ENCODE measurements around the gene DRG1. TPM values are rescaled to one million over a fixed set of nuclear protein-coding genes. Genes with fewer than 3 reads are reported as not detected.

The DRG1 gene
- 141 and 156 TPM in 2 replicates for total RNA-seq (2012; rRNA removed)
- 52.7 and 54.8 TPM in 2 replicates for polyA plus RNA-seq (2012; rRNA removed)
- 19.3 and 25.3 TPM in 2 replicates for polyA plus RNA-seq (2012; cell fraction: cytosol; rRNA removed)
- polyA plus RNA-seq (2012; cell fraction: nucleus; rRNA removed; ENCODE audit: low replicate concordance) = 7.0 and 33.3 TPM in 2 replicates
- Bru-seq, nascent RNA = percentile 65 among the genes with signal in this experiment
- percentile 72 among the genes with signal in this experiment for BruChase-seq, experiment 1, labeled RNA remaining after a 6-hour chase
- percentile 62 among the genes with signal in this experiment for BruChase-seq, experiment 2, labeled RNA remaining after a 2-hour chase
- long read RNA-seq, transcript DRG1-201 (9 exons, 1,746 nt) = major isoform, 84 of 102 reads
- long read RNA-seq, partial matches to known transcripts = 7 of 102 reads
- long read RNA-seq, other reads (novel, unspliced or antisense) = 11 of 102 reads

DNA sequence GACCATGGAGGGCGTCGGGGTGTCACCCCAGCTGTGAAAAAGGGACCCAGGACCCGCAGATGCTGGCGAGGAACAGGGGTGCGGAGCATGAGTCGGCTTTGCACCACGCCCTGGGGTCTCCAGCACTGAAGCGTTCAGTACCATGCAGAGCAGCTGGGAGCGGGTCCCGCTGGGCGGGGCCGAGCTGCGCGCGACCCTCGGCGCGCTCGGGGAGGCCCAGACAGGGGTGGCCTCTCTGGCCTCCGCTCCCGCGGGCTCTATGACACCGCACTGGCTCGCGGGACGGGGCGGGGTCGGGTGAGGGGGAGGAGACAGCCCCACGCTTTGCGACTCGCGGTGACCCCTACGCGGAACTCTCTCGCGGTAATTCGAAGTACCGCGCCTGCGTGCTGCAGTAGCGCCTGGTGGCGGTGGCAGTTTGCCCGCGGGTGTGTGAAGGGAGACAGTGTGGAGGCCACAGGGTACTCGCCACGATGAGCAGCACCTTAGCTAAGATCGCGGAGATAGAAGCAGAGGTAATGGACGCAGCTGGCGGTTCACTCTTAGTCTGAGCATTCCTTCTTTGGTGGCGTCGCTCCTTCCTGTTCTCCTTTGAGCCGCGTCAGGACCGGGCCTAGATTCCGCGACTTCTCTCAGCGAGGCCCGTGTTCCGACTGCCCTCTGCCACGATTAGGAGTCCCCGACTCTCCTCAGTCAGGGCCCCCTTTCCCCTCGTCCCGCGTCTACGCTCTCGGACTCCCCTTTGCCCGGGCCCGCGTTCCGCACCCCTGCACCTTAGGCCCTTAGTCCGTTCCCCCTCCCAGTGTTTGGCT lies at the start of gene DRG1:
TSS of gene DRG1 (plus strand) at position 394 of the 812 bp plus-strand sequence. CDS start at position 474, 80 bp downstream.
- Histone ChIP-seq H3K4ac (ENCODE audit: low read depth, low read length) (peak within 1 kb of the TSS; percentile 91), H2BK20ac (ENCODE audit: low read depth, low read length) (no peak within 1 kb of the TSS), H3K27ac (ENCODE audit: insufficient read depth, low read length) (peak within 1 kb of the TSS; percentile 95), H4K91ac (ENCODE audit: insufficient read depth, low read depth, low read length) (peak within 1 kb of the TSS; percentile 98), H2BK120ac (ENCODE audit: low read depth, low read length) (peak within 1 kb of the TSS; percentile 33), H2AK9ac (replicated peaks; ENCODE audit: low read depth, low read length, poor library complexity) (peak within 1 kb of the TSS; percentile 93), H3K9ac (ENCODE audit: low read depth, low read length) (peak within 1 kb of the TSS; percentile 99), H4K20me1 (ENCODE audit: insufficient read depth, low read length) (peaks cover 6% of the 10 kb centered on the region), H2AK5ac (ENCODE audit: low read depth, low read length) (peak within 1 kb of the TSS; percentile 94), H3K9me1 (ENCODE audit: insufficient read depth, low read length) (peaks cover 2% of the 10 kb centered on the region; the same call in 1 of the 2 replicates), H4K5ac (ENCODE audit: low read depth, low read length) (peak within 1 kb of the TSS; percentile 95), H3K27me3 (ENCODE audit: control insufficient read depth, insufficient read depth, low read length) (no peaks in the 10 kb centered on the region), H3K14ac (replicated peaks; ENCODE audit: low read depth, low read length) (peak within 1 kb of the TSS; percentile 98), H2BK5ac (ENCODE audit: low read depth, low read length, poor library complexity, severe bottlenecking) (peak within 1 kb of the TSS; percentile 80), H3K23ac (ENCODE audit: low read depth, low read length) (peak within 1 kb of the TSS; percentile 95), H3K79me1 (ENCODE audit: low read depth in 1 of 2, low read length in 2 of 2) (peaks cover 14 to 43% of the 10 kb centered on the region in 2 experiments), H3K18ac (ENCODE audit: low read depth, low read length) (peak within 1 kb of the TSS; percentile 92), H3K4me2 (ENCODE audit: low read depth, low read length) (peak within 1 kb of the TSS; percentile 90), H2AFZ (replicated peaks; ENCODE audit: low read length, poor library complexity) (peak within 1 kb of the TSS; percentile 93), H3K4me1 (ENCODE audit: control insufficient read depth, insufficient read depth, low read length) (peaks cover 2% of the 10 kb centered on the region; the same call in 1 of the 2 replicates), H3K9me3 (ENCODE audit: control insufficient read depth, insufficient read depth, low read length) (no peaks in the 10 kb centered on the region), H3K4me3 (ENCODE audit: insufficient read depth, low read depth, low read length) (peak within 1 kb of the TSS; percentile 88), H2BK15ac (ENCODE audit: low read depth, low read length) (no peak within 1 kb of the TSS), H4K8ac (ENCODE audit: low read depth in 2 of 2, low read length in 2 of 2) (peak within 1 kb of the TSS; percentile 98 to 99), H3K56ac (ENCODE audit: extremely low read depth, insufficient read depth, low read length) (peak within 1 kb of the TSS; percentile 94), H3K36me3 (ENCODE audit: control insufficient read depth, insufficient read depth, low read length) (peaks cover 10% of the 10 kb centered on the region)
- ChIA-PET POLR2A (ENCODE audit: unreplicated experiment) (no interaction called here), CTCF (no interaction called here)
- DNase-seq (peak; percentile 92), ATAC-seq (ENCODE audit: low read depth) (peak; percentile 99)
- WGBS, 2 experiments (ENCODE audit: extremely low coverage in 2 of 2, insufficient read length in 1 of 2) = 0% methylated on average over 31 of the region's 72 CpGs; no CpG with 5 or more reads in 1 of the 2 experiments
- BruUV-seq (replicated peaks) = TSS peak; percentile 76
- dilution Hi-C loops (cut with HindIII; ENCODE audit: low sequenced_read_pairs, unreplicated experiment) = no loop called here
- in situ Hi-C loops (cut with MboI; ENCODE audit: low sequenced_read_pairs) = loop anchor here (5.0 kb wide), 1 partner anchor 52 kb away; the partner anchor contains the start of gene PATZ1
- TF ChIP-seq, protein P1, sequence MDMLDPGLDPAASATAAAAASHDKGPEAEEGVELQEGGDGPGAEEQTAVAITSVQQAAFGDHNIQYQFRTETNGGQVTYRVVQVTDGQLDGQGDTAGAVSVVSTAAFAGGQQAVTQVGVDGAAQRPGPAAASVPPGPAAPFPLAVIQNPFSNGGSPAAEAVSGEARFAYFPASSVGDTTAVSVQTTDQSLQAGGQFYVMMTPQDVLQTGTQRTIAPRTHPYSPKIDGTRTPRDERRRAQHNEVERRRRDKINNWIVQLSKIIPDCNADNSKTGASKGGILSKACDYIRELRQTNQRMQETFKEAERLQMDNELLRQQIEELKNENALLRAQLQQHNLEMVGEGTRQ (IDR thresholded peaks at IDR 0.05; ENCODE audit: low read depth, low read length) = no peak; the same call in 1 of the 2 replicates
- TF ChIP-seq CEBPB (IDR thresholded peaks at IDR 0.05; ENCODE audit: low read depth, low read length) (no peak), RCOR1 (IDR thresholded peaks at IDR 0.05; ENCODE audit: insufficient replicate concordance, low read length) (no peak), SMC3 (IDR thresholded peaks at IDR 0.05; ENCODE audit: low read depth, low read length) (no peak), MXI1 (IDR thresholded peaks at IDR 0.05; ENCODE audit: borderline replicate concordance, low read depth, low read length) (peak; percentile 78; the same call in 1 of the 2 replicates), CHD1 (IDR thresholded peaks at IDR 0.05; ENCODE audit: low read depth, low read length) (no peak), MAZ (IDR thresholded peaks at IDR 0.05; ENCODE audit: borderline replicate concordance, low read depth, low read length) (peak; percentile 78; the same call in 1 of the 2 replicates), BHLHE40 (IDR thresholded peaks at IDR 0.05; ENCODE audit: low read depth, low read length) (no peak), MAFK (IDR thresholded peaks at IDR 0.05; ENCODE audit: low read depth, low read length) (no peak), POLR2A (IDR thresholded peaks at IDR 0.05; ENCODE audit: low read depth, low read length) (peak; percentile 92), RFX5 (IDR thresholded peaks at IDR 0.05; ENCODE audit: low read depth, low read length) (no peak)
- intact Hi-C loops (cut with micrococcal nuclease) = loop anchor here (1.0 kb wide), 1 partner anchor 53 kb away; the partner anchor contains the start of gene PATZ1
